Activated CD4-positive, alpha-beta memory T cell treated with anti-CD3 and anti-CD28 coated beads, Interleukin-2, amount 10 ng/mL, durations not matched to agents 7 days and 5 days (primary cell): ENCODE results near the gene ADAMTS14. TPM values are rescaled to one million over a fixed set of nuclear protein-coding genes. Genes with fewer than 3 reads are reported as not detected.

Experiments used
- CTCF ChIA-PET: fragments of 350-600 bp; sonication (Branson Sonifier 250); formaldehyde crosslinking; loops from one replicate; lab custom pipeline; 2021; ENCODE audit warnings: antibody characterized with exemption, inconsistent platforms; lab: Charles Lee
- POLR2A ChIA-PET: fragments of 350-600 bp; sonication (Branson Sonifier 250); formaldehyde crosslinking; loops from one replicate; lab custom pipeline; 2021; ENCODE audit warnings: antibody characterized with exemption; lab: Charles Lee
- DNase-seq: peaks from one replicate; pipeline ENCODE4 v3.0.0-alpha.2; 2020
- H3K27ac Mint-ChIP-seq: one replicate; pipeline ENCODE4 v1.8.0; 2021; ENCODE audit warnings: mild to moderate bottlenecking, mixed read lengths
- H3K27me3 Mint-ChIP-seq: one replicate; pipeline ENCODE4 v1.8.0; 2021; ENCODE audit warnings: mixed read lengths
- H3K36me3 Mint-ChIP-seq: one replicate; pipeline ENCODE4 v1.8.0; 2021; ENCODE audit warnings: low read depth, mixed read lengths
- H3K4me1 Mint-ChIP-seq: one replicate; pipeline ENCODE4 v1.8.0; 2021; ENCODE audit warnings: mixed read lengths
- H3K4me3 Mint-ChIP-seq: one replicate; pipeline ENCODE4 v1.8.0; 2021; ENCODE audit warnings: mild to moderate bottlenecking, mixed read lengths
- H3K9me3 Mint-ChIP-seq: one replicate; pipeline ENCODE4 v1.8.0; 2021; ENCODE audit warnings: mixed read lengths
- total RNA-seq, 2 experiments: library from RNA; stranded (reverse); gene quantifications; one replicate each; pipeline ENCODE4 v1.2.3, GENCODE V29; 2021

Gene ADAMTS14
- total RNA-seq, 2 experiments from 2014 or later: not detected

DNA sequence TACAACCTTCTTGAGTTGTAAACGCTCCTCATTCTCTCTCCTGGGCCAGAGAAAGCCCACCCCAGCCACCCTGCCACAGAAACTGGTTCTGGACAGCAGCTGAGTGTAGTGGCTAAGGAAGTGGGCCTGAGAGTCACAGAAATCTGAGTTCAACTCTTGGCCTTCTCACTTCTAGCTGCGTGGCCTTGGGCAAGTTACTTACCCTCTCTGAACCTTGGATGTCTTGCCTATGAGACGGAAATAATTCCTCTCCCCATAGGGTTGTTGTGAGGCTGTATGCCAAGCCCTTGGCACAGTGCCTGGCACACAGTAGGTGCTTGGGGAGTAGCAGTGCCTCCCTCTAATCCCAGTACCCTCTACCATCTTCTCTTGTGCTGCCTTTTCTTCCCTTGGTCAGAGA, 51.5 kb downstream of the ADAMTS14 start:
- H3K36me3 Mint-ChIP-seq: no peaks in the 10 kb centered on the region
- H3K27ac Mint-ChIP-seq: no peak overlapping the region
- DNase-seq: no peak
- H3K27me3 Mint-ChIP-seq: no peaks in the 10 kb centered on the region
- ChIA-PET POLR2A (no interaction called here), CTCF (no interaction called here)
- H3K4me3 Mint-ChIP-seq: no peak overlapping the region
- no peaks in the 10 kb centered on the region for H3K9me3 Mint-ChIP-seq
- H3K4me1 Mint-ChIP-seq: no peaks in the 10 kb centered on the region

DNA sequence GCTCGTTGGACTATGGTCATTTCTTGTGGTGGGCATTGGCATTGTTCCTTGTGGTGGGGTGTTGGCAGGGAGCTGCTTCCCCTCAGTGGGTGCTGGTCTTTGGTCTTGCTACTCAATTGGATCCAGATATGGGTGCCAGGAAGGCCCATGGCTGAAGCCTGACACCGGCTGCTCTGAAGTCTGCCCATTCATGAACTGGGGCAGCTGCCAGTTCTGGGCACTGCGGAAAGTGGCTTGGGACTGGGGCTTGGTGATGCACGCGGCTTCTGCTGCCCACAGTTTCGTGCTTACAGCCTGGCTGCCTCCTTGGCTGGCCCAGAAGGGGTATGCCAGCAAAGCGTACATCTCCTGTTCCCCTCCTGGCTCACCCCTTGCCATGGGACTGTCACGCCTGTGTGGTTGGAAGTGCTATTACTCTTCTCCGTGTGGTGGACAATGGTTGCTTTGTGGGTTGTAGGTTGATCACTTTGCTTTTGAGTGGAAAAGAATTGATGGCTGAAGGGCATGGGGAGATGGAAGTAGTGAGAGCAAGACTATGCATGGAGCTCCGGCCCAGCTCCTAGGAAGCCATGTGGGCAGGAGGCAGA, 54.7 kb downstream of the ADAMTS14 start:
- Mint-ChIP-seq H3K36me3 (no peaks in the 10 kb centered on the region), H3K4me1 (no peaks in the 10 kb centered on the region), H3K9me3 (no peaks in the 10 kb centered on the region), H3K4me3 (no peak overlapping the region), H3K27me3 (no peaks in the 10 kb centered on the region), H3K27ac (no peak overlapping the region)
- ChIA-PET CTCF (no interaction called here), POLR2A (no interaction called here)
- no peak for DNase-seq

DNA sequence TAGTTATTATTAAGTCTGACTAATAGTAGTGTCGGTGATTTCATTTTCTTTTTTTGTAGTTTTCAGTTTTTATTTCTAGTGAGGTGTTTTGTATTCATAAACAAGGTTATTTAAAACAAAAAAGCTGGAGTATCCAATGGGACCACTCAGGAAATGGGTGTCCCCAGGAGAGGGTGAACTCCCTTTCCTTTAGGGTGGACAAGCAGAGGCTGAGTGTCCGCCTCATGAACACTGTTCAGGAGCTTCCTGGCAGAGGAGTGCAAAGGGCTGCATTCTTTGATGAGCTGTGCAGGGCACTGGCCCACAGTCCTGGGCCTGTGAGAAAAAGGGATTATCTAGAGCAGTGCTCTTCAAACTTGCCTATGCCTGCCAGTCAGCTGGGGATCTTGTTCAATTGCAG, 56.0 kb downstream of the ADAMTS14 start:
- no peaks in the 10 kb centered on the region for H3K27me3 Mint-ChIP-seq
- no peaks in the 10 kb centered on the region for H3K36me3 Mint-ChIP-seq
- H3K27ac Mint-ChIP-seq: no peak overlapping the region
- no peak overlapping the region for H3K4me3 Mint-ChIP-seq
- no peaks in the 10 kb centered on the region for H3K4me1 Mint-ChIP-seq
- POLR2A ChIA-PET: no interaction called here
- no peak for DNase-seq
- CTCF ChIA-PET: no interaction called here
- H3K9me3 Mint-ChIP-seq: no peaks in the 10 kb centered on the region

GRCh38 chr10:70729763-70730357, 57.6 kb downstream of the ADAMTS14 start:
- H3K4me3 Mint-ChIP-seq: no peak overlapping the region

GRCh38 chr10:70730955-70731354, 58.6 kb downstream of the ADAMTS14 start:
- Mint-ChIP-seq H3K9me3 (no peaks in the 10 kb centered on the region), H3K27ac (no peak overlapping the region), H3K4me1 (no peaks in the 10 kb centered on the region), H3K27me3 (no peaks in the 10 kb centered on the region), H3K36me3 (no peaks in the 10 kb centered on the region), H3K4me3 (no peak overlapping the region)
- CTCF ChIA-PET: no interaction called here
- no peak for DNase-seq
- POLR2A ChIA-PET: no interaction called here

More at GRCh38 chr10:70729763-70730357, 57.6 kb downstream of the ADAMTS14 start:
- Mint-ChIP-seq H3K27me3 (no peaks in the 10 kb centered on the region), H3K36me3 (no peaks in the 10 kb centered on the region), H3K9me3 (no peaks in the 10 kb centered on the region), H3K4me1 (no peaks in the 10 kb centered on the region), H3K27ac (no peak overlapping the region)
- ChIA-PET POLR2A (no interaction called here), CTCF (no interaction called here)
- DNase-seq: no peak

- no peak for DNase-seq
- Mint-ChIP-seq H3K27ac (no peak overlapping the region), H3K36me3 (no peaks in the 10 kb centered on the region), H3K27me3 (no peaks in the 10 kb centered on the region), H3K4me1 (no peaks in the 10 kb centered on the region), H3K4me3 (no peak overlapping the region), H3K9me3 (no peaks in the 10 kb centered on the region)
- ChIA-PET CTCF (no interaction called here), POLR2A (no interaction called here)
Measured at GRCh38 chr10:70732569-70732968, 60.3 kb downstream of the ADAMTS14 start.

DNA sequence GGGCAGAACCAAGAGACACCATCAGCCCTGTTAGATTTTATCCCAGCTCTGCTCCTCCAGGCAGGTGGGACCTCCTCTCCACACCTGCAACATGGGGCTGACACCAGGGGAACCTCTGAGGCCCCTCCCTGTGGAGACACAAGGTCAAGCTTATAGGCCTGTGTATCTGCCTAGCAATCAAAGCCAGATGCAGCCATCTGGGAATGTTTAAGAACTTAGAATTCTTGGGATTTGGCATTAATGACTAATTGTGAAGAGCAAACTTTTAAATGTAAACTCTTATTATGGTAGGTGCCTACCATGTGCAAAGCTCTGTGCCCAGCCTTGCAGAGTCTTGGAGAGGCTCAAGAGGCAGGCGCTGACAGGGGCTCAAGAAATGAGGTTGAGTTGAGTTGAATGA, 60.7 kb downstream of the ADAMTS14 start:
- DNase-seq: no peak
- Mint-ChIP-seq H3K4me1 (no peaks in the 10 kb centered on the region), H3K27ac (no peak overlapping the region), H3K9me3 (no peaks in the 10 kb centered on the region), H3K4me3 (no peak overlapping the region), H3K36me3 (no peaks in the 10 kb centered on the region), H3K27me3 (no peaks in the 10 kb centered on the region)
- ChIA-PET CTCF (interaction anchor here (1.2 kb wide), 1 partner anchor 10 kb away, joined by 3 read pairs; no protein-coding TSS in a partner anchor), POLR2A (no interaction called here)

GRCh38 chr10:70735161-70735560, 62.9 kb downstream of the ADAMTS14 start:
- no peaks in the 10 kb centered on the region for H3K9me3 Mint-ChIP-seq
- ChIA-PET POLR2A (no interaction called here), CTCF (no interaction called here)
- DNase-seq: no peak
- no peaks in the 10 kb centered on the region for H3K27me3 Mint-ChIP-seq
- H3K27ac Mint-ChIP-seq: no peak overlapping the region
- H3K4me1 Mint-ChIP-seq: no peaks in the 10 kb centered on the region
- H3K4me3 Mint-ChIP-seq: no peak overlapping the region
- no peaks in the 10 kb centered on the region for H3K36me3 Mint-ChIP-seq

GRCh38 chr10:70736525-70736924, 64.2 kb downstream of the ADAMTS14 start:
- Mint-ChIP-seq H3K4me1 (no peaks in the 10 kb centered on the region), H3K27ac (no peak overlapping the region), H3K9me3 (no peaks in the 10 kb centered on the region), H3K27me3 (no peaks in the 10 kb centered on the region), H3K36me3 (no peaks in the 10 kb centered on the region), H3K4me3 (no peak overlapping the region)
- CTCF ChIA-PET: no interaction called here
- DNase-seq: no peak
- POLR2A ChIA-PET: no interaction called here

DNA sequence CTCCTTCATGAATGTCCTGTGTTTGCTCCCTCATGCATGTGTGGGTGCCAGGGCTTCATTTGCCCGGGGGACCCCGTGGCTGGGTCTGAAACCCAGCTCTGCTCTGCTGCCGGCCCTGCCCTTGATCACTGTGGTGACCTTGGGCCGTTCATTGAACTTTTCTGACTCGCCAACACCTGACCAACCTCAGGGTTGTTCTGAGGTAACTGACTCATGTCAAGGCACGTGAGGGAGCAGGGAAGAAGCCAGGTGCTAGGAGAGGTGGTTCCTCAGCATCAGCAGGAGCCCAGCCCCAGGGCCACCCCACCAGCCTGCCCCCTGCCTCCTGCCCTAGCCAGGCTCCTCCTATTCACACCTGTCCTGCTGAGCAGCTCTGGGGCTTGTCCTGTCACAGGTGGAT, 64.9 kb downstream of the ADAMTS14 start:
- ChIA-PET POLR2A (no interaction called here), CTCF (no interaction called here)
- Mint-ChIP-seq H3K4me3 (no peak overlapping the region), H3K36me3 (no peaks in the 10 kb centered on the region), H3K9me3 (no peaks in the 10 kb centered on the region), H3K27me3 (no peaks in the 10 kb centered on the region), H3K27ac (no peak overlapping the region), H3K4me1 (peaks cover under 1% of the 10 kb centered on the region)
- DNase-seq: no peak

DNA sequence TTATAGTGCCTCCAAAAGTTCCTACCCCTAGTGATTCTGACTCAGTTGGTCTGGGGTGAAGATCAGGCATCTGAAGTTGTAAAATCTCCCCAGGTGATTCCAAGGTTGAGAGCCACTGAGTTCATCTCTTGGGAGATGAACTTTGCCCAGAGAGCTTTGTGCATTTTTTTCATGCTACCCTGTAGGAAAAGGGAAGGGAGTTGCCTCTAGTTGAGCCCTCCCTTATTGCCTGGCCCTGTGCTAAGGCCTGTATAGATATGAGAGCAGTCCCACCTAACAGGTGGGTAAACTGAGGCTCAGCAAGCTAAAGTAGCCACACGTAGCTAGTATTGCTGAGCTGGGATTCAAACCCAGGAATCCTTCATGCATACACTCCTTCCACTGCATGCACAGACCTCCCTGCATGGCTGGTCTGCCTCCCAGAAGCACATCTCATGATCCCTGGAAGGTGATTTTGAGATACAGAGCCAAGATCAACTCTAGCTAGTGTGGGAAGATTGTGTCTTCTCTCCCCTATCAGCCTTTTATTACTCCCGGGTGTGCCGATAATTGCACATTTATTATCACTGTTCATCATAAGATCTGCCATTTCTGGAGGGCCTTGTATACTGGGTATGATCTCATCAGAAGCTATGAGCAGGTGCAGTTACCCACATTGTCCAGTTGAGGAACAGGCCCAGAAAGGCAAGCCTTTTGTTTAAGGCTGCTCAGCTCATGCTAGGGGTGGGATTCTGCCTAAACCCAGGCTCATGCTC, 65.9 kb downstream of the ADAMTS14 start:
- Mint-ChIP-seq H3K36me3 (no peaks in the 10 kb centered on the region), H3K4me3 (no peak overlapping the region), H3K27ac (no peak overlapping the region), H3K27me3 (no peaks in the 10 kb centered on the region), H3K9me3 (no peaks in the 10 kb centered on the region), H3K4me1 (peaks cover 9% of the 10 kb centered on the region)
- DNase-seq: no peak
- CTCF ChIA-PET: no interaction called here
- POLR2A ChIA-PET: no interaction called here

DNA sequence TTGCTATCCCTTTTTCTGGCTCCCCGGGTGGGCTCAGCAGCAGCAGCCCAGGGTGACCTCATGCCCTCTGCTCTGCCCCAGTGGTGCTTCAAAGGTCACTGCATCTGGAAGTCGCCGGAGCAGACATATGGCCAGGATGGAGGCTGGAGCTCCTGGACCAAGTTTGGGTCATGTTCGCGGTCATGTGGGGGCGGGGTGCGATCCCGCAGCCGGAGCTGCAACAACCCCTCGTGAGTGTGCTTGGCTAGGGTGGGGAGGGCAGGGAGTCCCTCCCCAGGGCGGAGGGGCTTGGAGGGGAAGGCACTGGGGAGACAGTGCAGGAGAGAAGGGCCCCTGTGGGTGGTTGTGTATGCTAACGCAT, 66.4 kb downstream of the ADAMTS14 start:
- no peak for DNase-seq
- Mint-ChIP-seq H3K27me3 (no peaks in the 10 kb centered on the region), H3K27ac (no peak overlapping the region), H3K4me3 (no peak overlapping the region), H3K36me3 (no peaks in the 10 kb centered on the region), H3K9me3 (no peaks in the 10 kb centered on the region), H3K4me1 (peaks cover 9% of the 10 kb centered on the region)
- ChIA-PET CTCF (no interaction called here), POLR2A (no interaction called here)

DNA sequence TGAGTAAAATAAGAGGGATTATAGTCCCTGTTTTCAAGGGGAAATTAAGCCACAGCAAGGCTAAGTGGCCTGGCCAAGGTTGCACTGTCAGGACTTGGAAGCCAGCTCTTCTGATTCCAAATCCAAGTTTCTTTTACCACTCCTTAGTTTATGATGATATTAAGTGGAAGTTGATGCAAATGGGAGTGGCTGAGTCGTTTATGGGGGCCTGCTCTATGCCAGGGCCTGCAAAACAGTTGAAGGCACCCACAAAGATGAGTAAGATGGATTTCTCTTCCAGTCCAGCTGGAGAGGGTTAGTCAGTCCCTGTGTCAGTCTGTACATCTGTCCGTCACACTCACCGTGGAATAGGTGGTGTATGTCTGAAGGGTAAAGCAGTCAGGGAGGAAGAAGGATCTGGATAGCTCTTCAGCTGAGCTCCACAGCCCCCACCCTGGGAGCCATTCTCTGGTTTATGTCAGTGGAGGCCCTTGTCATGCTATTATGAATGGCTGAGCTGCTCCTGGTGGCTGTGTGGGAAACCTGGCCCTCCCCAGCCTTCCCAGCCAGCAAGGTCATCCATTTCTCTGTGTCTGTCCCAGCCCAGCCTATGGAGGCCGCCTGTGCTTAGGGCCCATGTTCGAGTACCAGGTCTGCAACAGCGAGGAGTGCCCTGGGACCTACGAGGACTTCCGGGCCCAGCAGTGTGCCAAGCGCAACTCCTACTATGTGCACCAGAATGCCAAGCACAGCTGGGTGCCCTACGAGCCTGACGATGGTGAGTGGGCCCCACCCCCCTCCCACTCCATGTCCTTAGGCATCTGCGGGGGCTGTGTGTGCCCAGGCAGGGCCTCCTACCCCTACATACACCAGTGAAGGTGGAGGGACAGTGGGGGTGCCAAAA, 68.3 kb downstream of the ADAMTS14 start:
- no peaks in the 10 kb centered on the region for H3K36me3 Mint-ChIP-seq
- no peaks in the 10 kb centered on the region for H3K9me3 Mint-ChIP-seq
- CTCF ChIA-PET: no interaction called here
- H3K27ac Mint-ChIP-seq: no peak overlapping the region
- H3K4me1 Mint-ChIP-seq: peaks cover 11% of the 10 kb centered on the region
- no peak for DNase-seq
- no peaks in the 10 kb centered on the region for H3K27me3 Mint-ChIP-seq
- H3K4me3 Mint-ChIP-seq: no peak overlapping the region
- POLR2A ChIA-PET: no interaction called here
